Glomerular endothelial cell (primary cell): Measurements from ENCODE around the gene CYP4Z1. TPM values are rescaled to one million over a fixed set of nuclear protein-coding genes. Genes with fewer than 3 reads are reported as not detected.
"Not testable (repeated sequence)": the region's sequence is repeated elsewhere in the genome, so short reads cannot be mapped to it uniquely, and the experiment has no call there.

Experiments used
- DNase-seq: peaks from one replicate; pipeline ENCODE4 v3.0.0-alpha.2; 2011; ENCODE audit warnings: low read depth, low spot score; ENCODE audit errors: extremely low read depth
- total RNA-seq: library from RNA; depleted of rRNA; stranded (reverse); fragments of >200 nt; gene quantifications from 2 replicates; pipeline ENCODE4 v1.2.3, GENCODE V29; 2015

CYP4Z1 gene
- total RNA-seq, 1 donor from 2014 or later: not detected

- DNase-seq: not testable (repeated sequence)
These were observed 60.0 kb downstream of the CYP4Z1 start for GRCh38 chr1:47126997-47127396.

GRCh38 chr1:47128221-47128620, 61.2 kb downstream of the CYP4Z1 start:
- no peak for DNase-seq

- not testable (repeated sequence) for DNase-seq
These were observed 61.8 kb downstream of the CYP4Z1 start for GRCh38 chr1:47128854-47129253.

- DNase-seq: not testable (repeated sequence)
These were observed 62.6 kb downstream of the CYP4Z1 start for GRCh38 chr1:47129489-47130230.

GRCh38 chr1:47132665-47133064, 65.6 kb downstream of the CYP4Z1 start:
- not testable (repeated sequence) for DNase-seq

- no peak for DNase-seq
These were observed 70.2 kb downstream of the CYP4Z1 start, which contains the start of gene CYP4A22 for GRCh38 chr1:47137198-47137597. Gene CYP4A22 (plus strand): TSS chr1:47137441. CDS start chr1:47137486, 45 bp downstream.

- DNase-seq: no peak
These were observed 71.0 kb downstream of the CYP4Z1 start for GRCh38 chr1:47137925-47138615.

GRCh38 chr1:47140358-47140757, 73.3 kb downstream of the CYP4Z1 start:
- DNase-seq: not testable (repeated sequence)

GRCh38 chr1:47143654-47144053, 76.6 kb downstream of the CYP4Z1 start:
- not testable (repeated sequence) for DNase-seq

GRCh38 chr1:47146495-47146894, 79.5 kb downstream of the CYP4Z1 start:
- not testable (repeated sequence) for DNase-seq

GRCh38 chr1:47147047-47147785, 80.2 kb downstream of the CYP4Z1 start:
- DNase-seq: no peak

- not testable (repeated sequence) for DNase-seq
These were observed 82.1 kb downstream of the CYP4Z1 start for GRCh38 chr1:47149162-47149561.

GRCh38 chr1:47156457-47156856, 89.4 kb downstream of the CYP4Z1 start:
- DNase-seq: not testable (repeated sequence)

GRCh38 chr1:47157957-47158356, 90.9 kb downstream of the CYP4Z1 start:
- not testable (repeated sequence) for DNase-seq

GRCh38 chr1:47160716-47161115, 93.7 kb downstream of the CYP4Z1 start:
- no peak for DNase-seq

GRCh38 chr1:47161298-47162040, 94.4 kb downstream of the CYP4Z1 start:
- DNase-seq: no peak

- DNase-seq: no peak
These were observed 97.5 kb downstream of the CYP4Z1 start for GRCh38 chr1:47164552-47164951.
